Hematopoietic multipotent progenitor cell treated with erythropoietin and hydrocortisone succinate and interleukin-3 and kit ligand, for 15 days (in vitro differentiated cells): Measurements from ENCODE around the gene DHRS2.

Experiments used
- DNase-seq: peaks from one replicate; pipeline ENCODE4 v3.0.0-alpha.2; 2015; ENCODE audit warnings: low spot score

Gene DHRS2

DNA sequence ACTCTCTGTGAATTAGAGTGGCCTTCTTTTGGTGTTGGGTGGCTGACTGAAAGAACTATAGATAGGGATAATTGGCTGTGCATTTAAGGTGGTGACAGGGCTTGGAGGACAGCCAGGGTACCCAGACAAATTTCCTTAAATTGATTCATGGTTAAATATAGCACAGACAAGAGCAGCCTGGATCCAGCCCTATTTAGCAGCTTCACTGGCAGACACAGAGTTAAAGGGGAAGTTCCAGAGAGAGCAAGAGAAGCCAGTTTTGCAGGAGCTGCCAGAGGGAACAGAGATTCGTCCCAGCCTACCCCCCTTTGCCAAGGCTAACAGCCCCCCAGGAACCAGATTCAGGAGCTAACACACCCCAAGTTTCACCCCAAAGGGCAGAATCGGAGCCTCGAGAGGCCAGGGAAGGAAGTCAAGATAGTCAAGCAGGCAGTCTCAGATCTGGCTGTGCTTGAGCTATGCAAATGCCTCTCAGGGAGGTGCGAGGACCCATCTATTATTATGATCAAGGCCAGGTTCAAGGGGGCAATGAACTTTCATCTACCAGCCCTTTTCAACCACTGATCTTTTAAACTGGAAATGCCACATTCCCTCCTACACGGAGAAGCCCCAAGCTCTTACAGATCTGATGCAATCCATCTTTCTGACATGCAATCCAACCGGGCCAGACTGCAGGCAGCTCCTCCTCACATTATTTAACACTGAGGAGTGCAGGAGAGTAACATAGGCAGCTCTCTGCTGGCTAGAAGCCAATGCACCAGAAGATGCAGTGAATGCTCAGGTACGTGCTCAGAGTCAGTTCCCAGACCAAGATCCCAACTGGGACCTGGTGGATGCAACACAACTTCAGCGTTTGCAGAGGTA is 58.2 kb downstream of the DHRS2 start:
- DNase-seq: no peak
